ENCODE results near the gene ATP10B.

Gene ATP10B

GRCh38 chr5:160646033-160646432, 206.0 kb downstream of the ATP10B start (continued):
- no peak for TF ChIP-seq ZNF449 (tag by site-specific recombination; IDR thresholded peaks at IDR 0.05)
- TF ChIP-seq TSHZ1 (tag by site-specific recombination; IDR thresholded peaks at IDR 0.05; ENCODE audit: borderline replicate concordance) = no peak
- no peak for TF ChIP-seq HOXA7 (CRISPR knock-in tag; IDR thresholded peaks at IDR 0.05; ENCODE audit: borderline replicate concordance)
- no peak for TF ChIP-seq ZNF677 (tag by site-specific recombination; IDR thresholded peaks at IDR 0.05)
- no peak for TF ChIP-seq ZNF555 (tag by site-specific recombination; conservative IDR thresholded peaks at IDR 0.05)
- TF ChIP-seq ZFP37 (tag by site-specific recombination; IDR thresholded peaks at IDR 0.05) = no peak
- TF ChIP-seq ZNF600 (tag by site-specific recombination; IDR thresholded peaks at IDR 0.05) = no peak
- TF ChIP-seq ZBTB7A (tag by site-specific recombination; IDR thresholded peaks at IDR 0.05; ENCODE audit: low read depth) = no peak
- TF ChIP-seq GLI4 (tag by site-specific recombination; IDR thresholded peaks at IDR 0.05) = no peak

- no peak for TF ChIP-seq ZNF664 (tag by site-specific recombination; IDR thresholded peaks at IDR 0.05)
- Histone ChIP-seq H3K36me3 (ENCODE audit: control insufficient read depth in 2 of 2, insufficient read depth in 1 of 2, low read length in 2 of 2) (no peaks in the 10 kb centered on the region), H3K27ac (ENCODE audit: extremely low read depth, low read depth, low read length) (no peak overlapping the region), H3K4me3 (ENCODE audit: low read depth, low read length) (no peak overlapping the region), H3K4me1 (ENCODE audit: control insufficient read depth, insufficient read depth, low read length) (no peaks in the 10 kb centered on the region), H3K9me3 (ENCODE audit: control insufficient read depth, insufficient read depth, low read depth, low read length) (no peaks in the 10 kb centered on the region)
- POLR2A ChIA-PET = no interaction called here
- CTCF ChIA-PET = no interaction called here
Measured at GRCh38 chr5:160643616-160644240, 208.3 kb downstream of the ATP10B start.

GRCh38 chr5:160641405-160641804, 210.6 kb downstream of the ATP10B start:
- Histone ChIP-seq H3K4me3 (ENCODE audit: low read depth, low read length) (no peak overlapping the region), H3K4me1 (ENCODE audit: control insufficient read depth, insufficient read depth, low read length) (no peaks in the 10 kb centered on the region), H3K36me3 (ENCODE audit: control insufficient read depth in 2 of 2, insufficient read depth in 1 of 2, low read length in 2 of 2) (no peaks in the 10 kb centered on the region), H3K27ac (ENCODE audit: extremely low read depth, low read depth, low read length) (no peak overlapping the region), H3K9me3 (ENCODE audit: control insufficient read depth, insufficient read depth, low read depth, low read length) (no peaks in the 10 kb centered on the region)
- ChIA-PET CTCF (interaction anchor here (0.6 to 1.7 kb wide), 4 partner anchors 10 to 1038 kb away, joined by 3 to 7 read pairs (median 4); no protein-coding TSS in a partner anchor), POLR2A (no interaction called here)
- no peak for TF ChIP-seq ZNF394 (tag by site-specific recombination; IDR thresholded peaks at IDR 0.05; ENCODE audit: borderline replicate concordance)
- TF ChIP-seq CTCF (tag by site-specific recombination; IDR thresholded peaks at IDR 0.05) = no peak
- no peak for TF ChIP-seq ZNF600 (tag by site-specific recombination; IDR thresholded peaks at IDR 0.05)
- TF ChIP-seq PBX3 (CRISPR knock-in tag; IDR thresholded peaks at IDR 0.05) = no peak
- no peak for TF ChIP-seq ZFP69B (tag by site-specific recombination; IDR thresholded peaks at IDR 0.05)
- TF ChIP-seq ZNF623 (tag by site-specific recombination; IDR thresholded peaks at IDR 0.05) = no peak
- no peak for TF ChIP-seq ZNF488 (tag by site-specific recombination; IDR thresholded peaks at IDR 0.05)
- no peak for TF ChIP-seq ZBTB11 (tag by site-specific recombination; conservative IDR thresholded peaks at IDR 0.05; ENCODE audit: low read depth)
- TF ChIP-seq ZNF398 (tag by site-specific recombination; IDR thresholded peaks at IDR 0.05) = no peak

Data from HEK293 (cell line).